ENCODE data around the gene SCTR. TPM values are rescaled to one million over a fixed set of nuclear protein-coding genes. Genes with fewer than 3 reads are reported as not detected.

The SCTR gene
- total RNA-seq, 1 donor from 2014 or later: not detected

DNA sequence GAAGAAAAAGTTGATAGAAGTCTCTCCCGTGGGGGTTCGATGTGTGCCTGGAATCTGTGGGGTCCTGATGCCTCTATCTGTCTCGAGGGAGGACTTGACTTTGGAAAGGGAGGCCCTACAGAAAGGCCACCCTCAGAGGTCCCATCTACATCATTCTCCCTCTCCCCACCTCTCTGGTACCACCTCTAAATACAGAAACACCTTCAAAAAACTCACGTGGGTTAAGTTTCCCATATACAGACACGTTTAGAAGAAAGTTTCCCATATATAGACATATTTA is 97.9 kb downstream of the SCTR start:
- Histone ChIP-seq H3K4me1 (peaks cover 4% of the 10 kb centered on the region), H3K36me3 (no peaks in the 10 kb centered on the region), H3K27me3 (peaks cover 5% of the 10 kb centered on the region), H2AFZ (replicated peaks) (no peak overlapping the region), H4K20me1 (ENCODE audit: low read depth) (no peaks in the 10 kb centered on the region), H3K79me2 (ENCODE audit: low read depth) (no peaks in the 10 kb centered on the region), H3F3A (ENCODE audit: low read depth) (peaks cover 30% of the 10 kb centered on the region), H3K27ac (no peak overlapping the region), H3K4me3 (no peak overlapping the region), H3K9me3 (ENCODE audit: low read depth) (no peaks in the 10 kb centered on the region), H3K4me2 (no peak overlapping the region), H3K9ac (no peak overlapping the region)
- no peak for TF ChIP-seq EZH2 (IDR thresholded peaks at IDR 0.05)
- TF ChIP-seq, protein P1, sequence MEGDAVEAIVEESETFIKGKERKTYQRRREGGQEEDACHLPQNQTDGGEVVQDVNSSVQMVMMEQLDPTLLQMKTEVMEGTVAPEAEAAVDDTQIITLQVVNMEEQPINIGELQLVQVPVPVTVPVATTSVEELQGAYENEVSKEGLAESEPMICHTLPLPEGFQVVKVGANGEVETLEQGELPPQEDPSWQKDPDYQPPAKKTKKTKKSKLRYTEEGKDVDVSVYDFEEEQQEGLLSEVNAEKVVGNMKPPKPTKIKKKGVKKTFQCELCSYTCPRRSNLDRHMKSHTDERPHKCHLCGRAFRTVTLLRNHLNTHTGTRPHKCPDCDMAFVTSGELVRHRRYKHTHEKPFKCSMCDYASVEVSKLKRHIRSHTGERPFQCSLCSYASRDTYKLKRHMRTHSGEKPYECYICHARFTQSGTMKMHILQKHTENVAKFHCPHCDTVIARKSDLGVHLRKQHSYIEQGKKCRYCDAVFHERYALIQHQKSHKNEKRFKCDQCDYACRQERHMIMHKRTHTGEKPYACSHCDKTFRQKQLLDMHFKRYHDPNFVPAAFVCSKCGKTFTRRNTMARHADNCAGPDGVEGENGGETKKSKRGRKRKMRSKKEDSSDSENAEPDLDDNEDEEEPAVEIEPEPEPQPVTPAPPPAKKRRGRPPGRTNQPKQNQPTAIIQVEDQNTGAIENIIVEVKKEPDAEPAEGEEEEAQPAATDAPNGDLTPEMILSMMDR (IDR thresholded peaks at IDR 0.05): no peak
- no peak for TF ChIP-seq EZH2phosphoT487 (IDR thresholded peaks at IDR 0.05)
- Mint-ChIP-seq H3K9me3 (peaks cover 11% of the 10 kb centered on the region), H3K27ac (no peak overlapping the region), H3K36me3 (peaks cover 2% of the 10 kb centered on the region), H3K4me3 (no peak overlapping the region), H3K4me1 (peaks cover 48% of the 10 kb centered on the region), H3K27me3 (ENCODE audit: insufficient read depth, low read depth) (peaks cover 21% of the 10 kb centered on the region)
- DNase-seq (ENCODE audit: low spot score): no peak

DNA sequence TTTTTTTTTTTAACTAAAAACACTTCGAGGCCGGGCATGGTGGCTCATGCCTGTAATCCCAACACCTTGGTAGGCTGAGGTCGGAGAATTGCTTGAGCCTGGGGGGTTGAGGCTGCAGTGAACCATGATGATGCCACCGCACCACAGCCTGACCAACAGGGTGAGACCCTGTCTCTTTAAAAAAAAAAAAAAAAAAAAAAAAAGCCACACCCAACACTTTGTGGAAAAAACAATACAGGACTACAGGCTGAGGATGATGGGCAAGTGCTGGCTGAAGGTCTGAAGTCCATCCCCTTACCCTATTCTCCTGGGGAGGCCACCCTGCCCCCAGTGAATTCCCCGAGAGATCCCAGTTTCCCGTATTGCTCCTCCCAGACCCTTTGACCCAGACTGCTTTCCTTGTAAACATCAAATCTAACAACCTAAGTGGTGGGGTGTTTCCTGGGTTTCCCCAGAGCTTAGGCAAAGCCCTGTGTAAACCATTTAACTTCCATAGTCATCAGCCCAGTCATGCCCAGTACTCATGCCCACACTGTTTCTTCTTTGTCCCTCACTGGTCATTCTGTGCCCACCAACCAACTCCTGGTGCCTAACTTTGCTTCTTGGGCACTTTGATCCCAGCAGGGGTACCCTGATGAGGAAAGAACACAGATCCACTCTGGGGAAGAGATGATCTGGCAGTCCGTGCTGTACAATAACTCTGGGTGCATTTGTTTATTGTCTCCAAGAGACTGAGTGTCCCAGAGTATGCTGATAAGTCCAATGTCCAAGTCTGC is 98.5 kb downstream of the SCTR start:
- DNase-seq (ENCODE audit: low spot score): no peak
- H3K4me1 Mint-ChIP-seq: peaks cover 42% of the 10 kb centered on the region

DNA sequence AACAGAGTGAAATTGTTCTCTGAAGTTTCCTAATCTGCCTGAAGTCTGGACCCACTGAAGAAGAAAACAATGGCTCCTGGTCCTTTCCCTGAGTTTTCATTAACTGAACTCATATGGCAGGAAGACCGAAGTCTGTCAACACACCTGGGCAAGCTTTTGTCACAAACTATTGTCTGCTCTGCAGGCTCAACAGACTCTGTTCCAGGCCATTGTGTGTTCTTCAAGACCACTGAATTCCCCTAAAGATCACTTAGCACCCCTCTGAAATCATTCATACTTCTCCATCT is 99.2 kb downstream of the SCTR start:
- H3K4me2 ChIP-seq: no peak overlapping the region
- peaks cover 15% of the 10 kb centered on the region for H3K9me3 Mint-ChIP-seq
- H3K27me3 Mint-ChIP-seq (ENCODE audit: insufficient read depth, low read depth): peaks cover 14% of the 10 kb centered on the region
- H3K4me1 ChIP-seq: no peaks in the 10 kb centered on the region
- H3K36me3 ChIP-seq: no peaks in the 10 kb centered on the region
- H3K4me3 Mint-ChIP-seq: no peak overlapping the region
- H3K27ac Mint-ChIP-seq: no peak overlapping the region
- no peak overlapping the region for H3K9ac ChIP-seq
- H3K36me3 Mint-ChIP-seq: peaks cover 2% of the 10 kb centered on the region
- H3K27ac ChIP-seq: no peak overlapping the region
- H3K9me3 ChIP-seq (ENCODE audit: low read depth): no peaks in the 10 kb centered on the region
- H3F3A ChIP-seq (ENCODE audit: low read depth): peaks cover 17% of the 10 kb centered on the region
- H3K4me1 Mint-ChIP-seq: peaks cover 36% of the 10 kb centered on the region
- H4K20me1 ChIP-seq (ENCODE audit: low read depth): no peaks in the 10 kb centered on the region
- DNase-seq (ENCODE audit: low spot score): no peak
- no peaks in the 10 kb centered on the region for H3K27me3 ChIP-seq
- no peak overlapping the region for H3K4me3 ChIP-seq
- no peaks in the 10 kb centered on the region for H3K79me2 ChIP-seq (ENCODE audit: low read depth)
- no peak overlapping the region for H2AFZ ChIP-seq (replicated peaks)
- TF ChIP-seq EZH2phosphoT487 (IDR thresholded peaks at IDR 0.05) (no peak), EZH2 (IDR thresholded peaks at IDR 0.05) (no peak)
- TF ChIP-seq, protein P1 (IDR thresholded peaks at IDR 0.05): no peak

More for the DNA sequence above, 98.5 kb downstream of the SCTR start:
- peaks cover 2% of the 10 kb centered on the region for H3K36me3 Mint-ChIP-seq
- H3K4me1 ChIP-seq: peaks cover 4% of the 10 kb centered on the region
- H3K36me3 ChIP-seq: no peaks in the 10 kb centered on the region
- peaks cover 14% of the 10 kb centered on the region for H3K9me3 Mint-ChIP-seq
- no peak overlapping the region for H3K4me3 ChIP-seq
- H3K79me2 ChIP-seq (ENCODE audit: low read depth): no peaks in the 10 kb centered on the region
- no peaks in the 10 kb centered on the region for H4K20me1 ChIP-seq (ENCODE audit: low read depth)
- H3K4me3 Mint-ChIP-seq: no peak overlapping the region
- H3K9me3 ChIP-seq (ENCODE audit: low read depth): no peaks in the 10 kb centered on the region
- H3F3A ChIP-seq (ENCODE audit: low read depth): peaks cover 24% of the 10 kb centered on the region
- H3K27me3 ChIP-seq: peaks cover under 1% of the 10 kb centered on the region
- TF ChIP-seq EZH2 (IDR thresholded peaks at IDR 0.05) (no peak), EZH2phosphoT487 (IDR thresholded peaks at IDR 0.05) (no peak)
- TF ChIP-seq, protein P1 (IDR thresholded peaks at IDR 0.05): no peak
- H3K27me3 Mint-ChIP-seq (ENCODE audit: insufficient read depth, low read depth): peaks cover 19% of the 10 kb centered on the region
- H2AFZ ChIP-seq (replicated peaks): no peak overlapping the region
- no peak overlapping the region for H3K27ac ChIP-seq
- H3K27ac Mint-ChIP-seq: no peak overlapping the region
- H3K4me2 ChIP-seq: no peak overlapping the region
- H3K9ac ChIP-seq: no peak overlapping the region
